K562 (cell line): ENCODE data around the gene C6orf47. TPM values are rescaled to one million over a fixed set of nuclear protein-coding genes. Genes with fewer than 3 reads are reported as not detected.
A peak's percentile ranks its signal among the peaks of the same experiment; 100 is the strongest.

ENCODE experiments used
- ELF1 ChIP-seq: fragments of 200-800 bp; sonication (Bioruptor generic); IDR thresholded peaks from 2 replicates; pipeline ENCODE4 v1.6.1; 2016; ENCODE audit warnings: missing genetic modification characterization, missing compliant biosample characterization
- ETV1 ChIP-seq: fragments of 450-650 bp; conservative IDR thresholded peaks from 2 replicates; pipeline ENCODE4 v1.6.1; 2016; ENCODE audit warnings: missing genetic modification characterization, control low read depth, low read depth, missing compliant biosample characterization
- FOXM1 ChIP-seq, 2 experiments: fragments of 450-650 bp in 1 of 2; sonication (generic) in 1 of 2; formaldehyde crosslinking in 1 of 2; IDR thresholded peaks; 2 replicates each; pipeline versions ENCODE4 v1.6.1 to v1.9.0; 2017 to 2022; ENCODE audit warnings: low read depth in 2 of 2, mild to moderate bottlenecking in 2 of 2, missing genetic modification reagents in 1 of 2, moderate library complexity in 1 of 2
- FOXP4 ChIP-seq: sonication (generic); formaldehyde crosslinking; IDR thresholded peaks from 2 replicates; pipeline ENCODE4 v1.8.0; 2022; ENCODE audit warnings: mild to moderate bottlenecking, missing genetic modification reagents, borderline replicate concordance
- HMGN3 ChIP-seq: IDR thresholded peaks from 2 replicates; pipeline ENCODE4 v1.6.1; 2011; ENCODE audit warnings: borderline replicate concordance, low read depth, mild to moderate bottlenecking, mixed read lengths, low read length; ENCODE audit not compliant: insufficient read length; ENCODE audit errors: extremely low read depth
- IRF2 ChIP-seq: sonication (generic); formaldehyde crosslinking; IDR thresholded peaks from 2 replicates; pipeline ENCODE4 v1.8.1; 2022; ENCODE audit warnings: mild to moderate bottlenecking, missing genetic modification reagents
- KDM5B ChIP-seq: fragments of 200-600 bp; sonication (generic); IDR thresholded peaks from 2 replicates; pipeline ENCODE4 v1.6.1; 2012; ENCODE audit warnings: low read depth, mild to moderate bottlenecking, moderate library complexity, low read length, control low read depth, inconsistent platforms; ENCODE audit not compliant: insufficient replicate concordance
- POLR2H ChIP-seq: IDR thresholded peaks from 2 replicates; pipeline ENCODE4 v1.6.1; 2016; ENCODE audit warnings: missing genetic modification characterization, low read depth, mild to moderate bottlenecking, control low read depth, missing compliant biosample characterization, moderate library complexity
- RFX5 ChIP-seq: IDR thresholded peaks from 2 replicates; pipeline ENCODE4 v1.6.1; 2011; ENCODE audit warnings: low read depth, mild to moderate bottlenecking, improper control_type of control experiment, low read length
- SMC3 ChIP-seq: conservative IDR thresholded peaks from 2 replicates; pipeline ENCODE4 v1.6.1; 2011; ENCODE audit warnings: low read depth, low read length, improper control_type of control experiment; ENCODE audit not compliant: insufficient read depth
- SPI1 ChIP-seq: IDR thresholded peaks from 2 replicates; pipeline ENCODE4 v1.6.1; 2011; ENCODE audit warnings: low read depth, low read length, control low read depth, borderline replicate concordance
- SREBF1 ChIP-seq: fragments of 150-350 bp; IDR thresholded peaks from 2 replicates; pipeline ENCODE4 v1.6.1; 2014; ENCODE audit warnings: antibody characterized with exemption, low read depth, low read length, borderline replicate concordance
- TBL1XR1 ChIP-seq, 2 experiments: IDR thresholded peaks; 2 replicates each; pipeline ENCODE4 v1.6.1; 2012; ENCODE audit warnings: improper control_type of control experiment in 2 of 2, low read length in 2 of 2, mild to moderate bottlenecking in 1 of 2
- TEAD4 ChIP-seq, 2 experiments: sonication (generic) in 1 of 2; formaldehyde crosslinking in 1 of 2; IDR thresholded peaks; 2 replicates each; pipeline versions ENCODE4 v1.6.1 to v1.8.0; 2012 to 2022; ENCODE audit warnings: borderline replicate concordance in 1 of 2, inconsistent platforms in 1 of 2, low read length in 1 of 2, mild to moderate bottlenecking in 1 of 2, missing genetic modification reagents in 1 of 2
- U2AF1 ChIP-seq: fragments of 200-400 bp; formaldehyde crosslinking; optimal IDR thresholded peaks from 2 replicates; pipeline ENCODE3; 2017; ENCODE audit warnings: mild to moderate bottlenecking, low read depth, low read length, moderate library complexity
- ZNF146 ChIP-seq: IDR thresholded peaks from one replicate; pipeline ENCODE4 v1.6.1; 2018; ENCODE audit warnings: missing compliant biosample characterization; ENCODE audit not compliant: unreplicated experiment
- ZNF589 ChIP-seq: fragments of 200-800 bp; sonication (Bioruptor generic); IDR thresholded peaks from 2 replicates; pipeline ENCODE4 v1.6.1; 2016; ENCODE audit warnings: low read depth, missing genetic modification characterization, missing compliant biosample characterization
- ZNF785 ChIP-seq: fragments of 250-450 bp; sonication (Bioruptor Pico); IDR thresholded peaks from 2 replicates; pipeline ENCODE4 v1.4.0; 2020; ENCODE audit warnings: mild to moderate bottlenecking
- polyA plus RNA-seq, 8 experiments: library from polyadenylated mRNA; depleted of rRNA in 4 of 8; stranded (reverse) in 5 of 8; unstranded in 3 of 8; fragments of >200 nt; fragmentation: Nextera tagmentation in 2 of 8; fragmentation: Illumina TruSeq in 1 of 8; extraction: Ambion mirVana in 2 of 8; extraction: Trizol in 1 of 8; gene quantifications; 2 replicates each; pipeline versions ENCODE4 v1.2.1 to v1.2.3, GENCODE V29; 2011 to 2014; ENCODE audit warnings: inconsistent platforms in 1 of 8, missing spikeins in 1 of 8
- total RNA-seq, 7 experiments: library from RNA; depleted of rRNA in 6 of 7; stranded (reverse); fragments of >200 nt in 6 of 7; fragmentation: Illumina TruSeq in 2 of 7; extraction: Trizol in 2 of 7; gene quantifications; 2 replicates each; pipeline versions ENCODE4 v1.2.1 to v1.2.3, GENCODE V29; 2011 to 2021; ENCODE audit warnings: low replicate concordance in 1 of 7
- TF ChIP-seq, protein P1 (sequence below), 2 experiments: IDR thresholded peaks; 2 replicates each; pipeline ENCODE4 v1.6.1; 2011; ENCODE audit warnings: borderline replicate concordance in 1 of 2, control low read depth in 1 of 2, low read depth in 1 of 2, low read length in 1 of 2, mild to moderate bottlenecking in 1 of 2, mixed read lengths in 1 of 2, moderate library complexity in 1 of 2; ENCODE audit not compliant: insufficient read depth in 1 of 2, insufficient read length in 1 of 2, poor library complexity in 1 of 2, severe bottlenecking in 1 of 2; ENCODE audit errors: extremely low read depth in 1 of 2
- TF ChIP-seq, protein P2 (sequence below): fragments of 450-650 bp; formaldehyde crosslinking; IDR thresholded peaks from 2 replicates; pipeline ENCODE4 v1.4.0; 2022; ENCODE audit warnings: missing genetic modification characterization

C6orf47 gene
- total and polyA plus RNA-seq, 9 of the 15 experiments (the other 6 are each of a cell fraction or from before 2014, with no cell fraction given): 0.14 to 43.8 (median 27.0) TPM

DNA sequence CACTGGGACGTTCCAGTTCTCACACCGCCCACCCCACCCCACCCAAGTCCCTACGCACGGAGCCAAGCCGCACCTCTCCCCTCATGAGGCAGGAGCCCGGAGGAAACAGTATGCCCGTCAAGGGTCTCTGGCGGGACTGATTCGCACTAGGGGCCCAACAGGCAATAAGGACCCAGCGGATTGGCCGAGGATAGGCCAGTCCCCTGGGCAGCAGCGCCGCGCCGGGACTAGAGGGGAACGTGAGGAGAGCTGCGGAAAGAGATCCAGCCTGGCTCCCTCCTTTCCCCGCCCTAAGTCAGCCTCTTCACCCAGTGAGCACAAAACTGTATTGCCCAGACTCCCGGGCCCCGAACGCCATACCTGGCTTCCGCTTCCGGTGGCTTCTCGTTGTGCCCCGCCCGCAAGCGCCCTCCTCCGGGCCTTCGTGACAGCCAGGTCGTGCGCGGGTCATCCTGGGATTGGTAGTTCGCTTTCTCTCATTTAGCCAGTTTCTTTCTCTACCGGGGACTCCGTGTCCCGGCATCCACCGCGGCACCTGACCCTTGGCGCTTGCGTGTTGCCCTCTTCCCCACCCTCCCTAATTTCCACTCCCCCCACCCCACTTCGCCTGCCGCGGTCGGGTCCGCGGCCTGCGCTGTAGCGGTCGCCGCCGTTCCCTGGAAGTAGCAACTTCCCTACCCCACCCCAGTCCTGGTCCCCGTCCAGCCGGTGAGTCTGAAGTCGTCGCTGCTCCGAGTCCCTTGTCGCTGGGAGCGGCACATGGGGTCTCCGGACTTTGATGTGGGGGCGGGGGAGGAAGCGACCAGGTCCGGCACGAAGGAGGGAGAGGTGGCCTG is 5.1 kb upstream of the C6orf47 start, which contains the start of gene CSNK2B (continued):
- TF ChIP-seq HMGN3 (no peak), ZNF146 (no peak), ZNF785 (CRISPR knock-in tag) (0 out of 2 replicates have a peak, but pooled peaks have one; percentile 17), POLR2H (tag) (no peak), SMC3 (no peak), SREBF1 (peak; percentile 78; the same call in 1 of the 2 replicates), TBL1XR1 (IDR thresholded peaks at IDR 0.05; ENCODE audit: low read length in 2 of 2) (peak; percentile 47 to 50; a peak in 2 of 4 replicates), RFX5 (peak; percentile 14; the same call in 1 of the 2 replicates), KDM5B (peak; percentile 92), TEAD4 (IDR thresholded peaks at IDR 0.05; ENCODE audit: low read length) (no peak), TEAD4 (CRISPR knock-in tag; IDR thresholded peaks at IDR 0.05; ENCODE audit: borderline replicate concordance) (no peak), SPI1 (peak; percentile 67), FOXM1 (IDR thresholded peaks at IDR 0.05; ENCODE audit: low read depth) (no peak; the same call in 1 of the 2 replicates), FOXM1 (CRISPR knock-in tag; IDR thresholded peaks at IDR 0.05; ENCODE audit: low read depth) (no peak; the same call in 1 of the 2 replicates), IRF2 (CRISPR knock-in tag) (no peak), ZNF589 (CRISPR knock-in tag) (no peak), ELF1 (tag) (no peak), U2AF1 (no peak), ETV1 (peak; percentile 95), FOXP4 (CRISPR knock-in tag) (peak; percentile 92; the same call in 1 of the 2 replicates)
- TF ChIP-seq, protein P1, sequence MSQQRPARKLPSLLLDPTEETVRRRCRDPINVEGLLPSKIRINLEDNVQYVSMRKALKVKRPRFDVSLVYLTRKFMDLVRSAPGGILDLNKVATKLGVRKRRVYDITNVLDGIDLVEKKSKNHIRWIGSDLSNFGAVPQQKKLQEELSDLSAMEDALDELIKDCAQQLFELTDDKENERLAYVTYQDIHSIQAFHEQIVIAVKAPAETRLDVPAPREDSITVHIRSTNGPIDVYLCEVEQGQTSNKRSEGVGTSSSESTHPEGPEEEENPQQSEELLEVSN (IDR thresholded peaks at IDR 0.05; ENCODE audit: borderline replicate concordance in 1 of 2, extremely low read depth in 1 of 2, insufficient read depth in 1 of 2, insufficient read length in 1 of 2, low read depth in 1 of 2, low read length in 1 of 2, poor library complexity in 1 of 2, severe bottlenecking in 1 of 2): peak in 1 of 2 experiments; percentile 61
- TF ChIP-seq, protein P2, sequence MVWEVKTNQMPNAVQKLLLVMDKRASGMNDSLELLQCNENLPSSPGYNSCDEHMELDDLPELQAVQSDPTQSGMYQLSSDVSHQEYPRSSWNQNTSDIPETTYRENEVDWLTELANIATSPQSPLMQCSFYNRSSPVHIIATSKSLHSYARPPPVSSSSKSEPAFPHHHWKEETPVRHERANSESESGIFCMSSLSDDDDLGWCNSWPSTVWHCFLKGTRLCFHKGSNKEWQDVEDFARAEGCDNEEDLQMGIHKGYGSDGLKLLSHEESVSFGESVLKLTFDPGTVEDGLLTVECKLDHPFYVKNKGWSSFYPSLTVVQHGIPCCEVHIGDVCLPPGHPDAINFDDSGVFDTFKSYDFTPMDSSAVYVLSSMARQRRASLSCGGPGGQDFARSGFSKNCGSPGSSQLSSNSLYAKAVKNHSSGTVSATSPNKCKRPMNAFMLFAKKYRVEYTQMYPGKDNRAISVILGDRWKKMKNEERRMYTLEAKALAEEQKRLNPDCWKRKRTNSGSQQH: peak; percentile 62
